ENCODE results near the gene NT5M.

- TF ChIP-seq, protein P1, sequence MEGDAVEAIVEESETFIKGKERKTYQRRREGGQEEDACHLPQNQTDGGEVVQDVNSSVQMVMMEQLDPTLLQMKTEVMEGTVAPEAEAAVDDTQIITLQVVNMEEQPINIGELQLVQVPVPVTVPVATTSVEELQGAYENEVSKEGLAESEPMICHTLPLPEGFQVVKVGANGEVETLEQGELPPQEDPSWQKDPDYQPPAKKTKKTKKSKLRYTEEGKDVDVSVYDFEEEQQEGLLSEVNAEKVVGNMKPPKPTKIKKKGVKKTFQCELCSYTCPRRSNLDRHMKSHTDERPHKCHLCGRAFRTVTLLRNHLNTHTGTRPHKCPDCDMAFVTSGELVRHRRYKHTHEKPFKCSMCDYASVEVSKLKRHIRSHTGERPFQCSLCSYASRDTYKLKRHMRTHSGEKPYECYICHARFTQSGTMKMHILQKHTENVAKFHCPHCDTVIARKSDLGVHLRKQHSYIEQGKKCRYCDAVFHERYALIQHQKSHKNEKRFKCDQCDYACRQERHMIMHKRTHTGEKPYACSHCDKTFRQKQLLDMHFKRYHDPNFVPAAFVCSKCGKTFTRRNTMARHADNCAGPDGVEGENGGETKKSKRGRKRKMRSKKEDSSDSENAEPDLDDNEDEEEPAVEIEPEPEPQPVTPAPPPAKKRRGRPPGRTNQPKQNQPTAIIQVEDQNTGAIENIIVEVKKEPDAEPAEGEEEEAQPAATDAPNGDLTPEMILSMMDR (conservative IDR thresholded peaks at IDR 0.05; ENCODE audit: low read depth, low read length) = no peak
- TF ChIP-seq EZH2 (IDR thresholded peaks at IDR 0.05; ENCODE audit: low read length, unreplicated experiment) = no peak
These were observed 58.8 kb downstream of the NT5M start for GRCh38 chr17:17361867-17362539.
